ENCODE data around the gene CGRRF1.

Gene CGRRF1

DNA sequence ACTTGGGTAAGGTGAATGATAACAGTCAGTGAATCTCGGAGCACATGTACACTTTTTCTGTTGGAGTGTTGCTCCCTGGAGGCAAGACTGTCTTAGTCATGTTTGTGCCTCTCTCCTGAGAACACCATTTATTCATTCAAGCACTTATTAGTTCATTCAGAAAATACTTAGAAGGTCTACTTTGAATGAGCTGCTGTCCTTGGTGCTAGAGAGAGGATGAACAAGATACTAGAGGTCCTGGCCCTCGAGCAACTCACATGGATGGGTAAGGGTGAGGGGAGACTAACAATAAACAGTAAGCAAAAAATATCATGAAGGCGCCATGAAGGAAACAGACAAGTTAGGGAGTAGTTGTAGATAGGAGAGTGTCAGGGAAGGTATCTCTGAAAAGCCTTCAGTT is 40.2 kb downstream of the CGRRF1 start:
- DNase-seq: no peak

DNA sequence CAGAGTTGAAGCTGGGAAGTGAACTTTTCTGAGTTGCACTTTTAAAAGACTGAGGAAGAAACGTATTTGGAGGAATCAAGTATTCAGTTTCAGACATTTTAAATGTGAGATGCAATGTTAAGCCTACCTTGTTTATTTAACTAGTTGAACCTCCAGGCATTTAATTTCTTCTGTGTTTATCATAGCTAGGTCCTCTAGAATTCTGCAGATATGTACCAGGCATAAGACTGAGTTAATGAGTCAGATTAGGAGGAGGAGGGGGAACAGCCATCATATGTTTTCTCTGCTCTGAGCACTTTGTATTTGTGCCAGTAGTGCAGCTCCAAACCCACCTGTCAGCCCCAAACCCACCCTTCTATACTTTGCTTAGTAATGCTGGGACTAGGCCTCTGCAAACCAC is 40.8 kb downstream of the CGRRF1 start:
- DNase-seq: no peak

DNA sequence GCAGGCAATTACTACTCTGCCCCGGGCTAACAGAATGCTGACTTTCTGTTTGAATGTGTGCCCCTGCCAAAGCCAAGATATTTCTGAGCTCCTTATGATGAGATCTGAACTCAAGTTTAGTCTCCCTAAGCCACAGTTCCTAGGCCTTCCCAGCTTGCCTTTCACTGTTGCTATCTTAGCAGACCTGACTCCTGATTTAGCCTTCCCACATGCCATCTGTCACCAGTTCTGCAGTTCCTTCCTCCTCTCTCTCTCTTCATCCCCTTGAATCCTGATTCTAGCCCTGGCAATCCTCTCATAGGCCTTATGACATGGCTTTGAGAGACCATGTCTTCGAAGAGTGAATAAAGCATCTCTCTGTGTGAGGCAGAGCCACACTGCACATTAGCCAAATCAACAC is 44.7 kb downstream of the CGRRF1 start:
- peak in 1 of 3 donors; percentile 15 for DNase-seq

DNA sequence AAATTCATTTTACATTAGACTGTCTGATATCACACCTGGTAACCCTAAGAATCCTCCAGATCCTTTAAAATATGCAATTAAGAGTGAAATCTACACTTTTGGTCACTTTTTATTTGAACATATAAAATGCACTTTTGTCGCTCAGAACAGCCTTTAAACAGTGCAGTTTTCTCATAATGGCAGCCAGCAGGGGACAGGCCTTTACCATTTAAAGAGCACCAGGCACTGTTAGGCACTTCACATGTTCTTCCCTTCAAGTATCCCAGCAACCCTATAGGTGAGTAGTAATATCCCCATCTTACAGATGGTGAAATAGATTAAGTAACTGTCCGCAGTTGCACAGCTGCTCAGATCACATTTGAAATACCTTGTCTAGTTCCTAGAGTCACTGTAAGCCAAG is 45.9 kb downstream of the CGRRF1 start:
- peak in 1 of 3 donors; percentile 16 for DNase-seq

DNA sequence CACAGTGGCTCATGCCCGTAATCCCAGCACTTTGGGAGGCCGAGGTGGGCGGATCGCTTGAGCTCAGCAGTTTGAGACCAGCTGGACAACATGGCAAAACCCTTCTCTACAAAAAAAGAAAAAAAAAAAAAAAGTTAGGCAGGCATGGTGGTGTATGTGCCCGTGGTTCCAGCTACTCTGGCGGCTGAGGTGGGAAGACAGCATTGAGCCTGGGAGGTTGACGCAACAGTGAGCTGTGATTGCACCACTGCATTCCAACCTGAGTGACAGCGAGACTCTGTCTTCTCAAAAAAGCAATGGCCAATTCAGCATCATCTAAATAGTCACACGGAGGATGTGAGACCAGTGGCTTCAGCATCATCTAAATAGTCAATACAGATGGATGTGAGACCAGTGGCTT is 46.8 kb downstream of the CGRRF1 start:
- peak in 1 of 3 donors; percentile 11 for DNase-seq

DNA sequence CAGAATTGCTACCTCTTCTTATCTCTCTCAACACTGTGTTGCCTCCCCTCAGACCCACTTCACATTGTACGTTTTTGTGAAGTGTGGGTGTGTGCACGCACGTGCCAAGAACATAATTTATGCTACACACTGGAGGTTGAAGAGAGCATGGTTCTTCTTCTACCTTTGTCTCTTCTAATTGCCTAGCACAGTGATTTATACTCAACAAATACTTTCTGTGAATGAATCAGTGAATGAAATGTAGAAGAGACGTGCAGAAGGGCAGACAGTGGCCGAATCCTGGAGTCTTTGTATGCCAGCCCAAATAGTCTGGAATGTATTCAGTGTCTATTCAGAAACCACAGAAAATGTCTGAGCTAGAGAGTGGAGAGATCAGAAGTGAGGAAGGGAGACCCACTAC is 52.6 kb downstream of the CGRRF1 start:
- no peak for DNase-seq

DNA sequence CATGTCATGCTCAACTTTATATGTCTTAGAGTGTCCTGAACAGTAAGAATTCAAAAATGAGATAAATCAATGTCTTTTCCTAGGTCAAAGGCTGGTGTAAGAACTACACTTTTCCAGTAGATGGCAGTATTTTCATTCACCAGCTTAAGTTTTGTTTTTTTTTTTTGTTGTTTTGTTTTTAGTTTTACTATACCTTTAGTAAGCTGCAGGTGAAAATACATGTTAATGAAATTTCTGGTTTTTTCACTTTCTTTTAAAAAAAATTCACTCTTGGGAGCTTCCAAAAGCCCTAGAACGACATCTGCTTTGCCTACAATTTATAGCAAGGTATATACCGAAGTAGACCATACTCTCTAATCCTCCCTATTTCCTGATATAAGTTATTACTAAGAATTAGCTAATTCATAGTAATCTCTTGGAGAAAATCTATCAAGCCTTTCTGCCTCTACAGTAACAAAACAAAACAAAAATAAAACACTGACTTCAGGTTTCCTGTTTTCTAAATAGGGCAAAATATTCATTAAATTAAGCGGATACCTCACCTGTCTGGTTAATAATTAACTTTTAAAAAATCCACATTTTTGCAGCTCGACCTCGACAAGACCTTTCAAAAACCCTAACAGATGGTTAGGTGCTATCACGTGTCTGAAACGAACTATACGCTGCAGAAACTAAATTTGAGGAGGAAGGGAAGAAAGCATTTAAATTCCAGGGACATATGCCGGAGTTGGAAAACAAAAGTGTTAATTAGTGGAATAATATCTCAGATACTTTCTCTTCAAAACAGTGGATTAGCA is 54.6 kb downstream of the CGRRF1 start:
- DNase-seq: peak; percentile 46 to 78 (median 72)

DNA sequence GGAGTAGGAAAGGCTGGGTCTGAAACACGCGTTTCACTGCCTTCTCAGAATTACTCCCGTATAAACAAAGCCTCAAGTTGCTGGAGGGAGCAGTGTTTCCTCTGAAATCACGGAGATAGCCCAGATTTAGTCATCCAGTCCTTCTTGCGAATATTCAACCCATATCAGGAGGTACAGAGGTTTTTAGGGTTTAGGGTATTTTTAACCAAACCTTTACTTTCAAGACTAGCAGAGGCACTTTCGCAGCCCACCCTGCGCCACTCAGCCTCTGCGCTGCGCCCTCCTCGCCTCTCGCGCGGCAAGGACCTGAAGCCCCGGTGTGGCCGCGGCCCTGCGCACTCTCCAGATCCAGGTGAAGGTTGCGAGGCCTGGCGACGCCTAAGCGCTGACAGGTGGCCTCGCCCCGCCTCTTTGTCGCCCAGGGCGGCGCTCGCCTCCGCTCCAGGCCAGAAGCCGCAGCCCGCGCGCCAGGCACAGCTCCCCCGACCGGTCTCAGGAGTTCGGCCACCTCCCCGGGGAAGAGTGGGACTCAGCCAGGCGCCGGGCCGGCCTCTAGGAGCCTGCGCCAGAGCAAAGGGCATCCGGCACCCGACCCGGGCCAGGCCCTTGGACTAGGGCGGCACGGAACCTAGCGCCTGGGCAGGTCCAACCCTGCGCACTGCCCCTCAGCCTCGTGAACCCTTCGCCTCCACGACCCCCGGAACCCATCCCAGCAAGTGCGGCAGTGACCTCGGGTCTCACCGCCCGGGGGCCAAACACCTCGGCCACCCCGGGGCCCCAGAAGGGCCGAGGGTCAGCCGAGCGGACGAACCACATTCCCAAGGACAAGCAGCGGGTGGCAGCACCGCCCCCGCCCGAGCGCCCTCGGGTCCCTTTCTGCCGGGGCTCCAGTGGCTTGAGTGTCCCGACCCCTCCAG is 55.4 kb downstream of the CGRRF1 start:
- peak; percentile 59 to 74 (median 64) for DNase-seq

DNA sequence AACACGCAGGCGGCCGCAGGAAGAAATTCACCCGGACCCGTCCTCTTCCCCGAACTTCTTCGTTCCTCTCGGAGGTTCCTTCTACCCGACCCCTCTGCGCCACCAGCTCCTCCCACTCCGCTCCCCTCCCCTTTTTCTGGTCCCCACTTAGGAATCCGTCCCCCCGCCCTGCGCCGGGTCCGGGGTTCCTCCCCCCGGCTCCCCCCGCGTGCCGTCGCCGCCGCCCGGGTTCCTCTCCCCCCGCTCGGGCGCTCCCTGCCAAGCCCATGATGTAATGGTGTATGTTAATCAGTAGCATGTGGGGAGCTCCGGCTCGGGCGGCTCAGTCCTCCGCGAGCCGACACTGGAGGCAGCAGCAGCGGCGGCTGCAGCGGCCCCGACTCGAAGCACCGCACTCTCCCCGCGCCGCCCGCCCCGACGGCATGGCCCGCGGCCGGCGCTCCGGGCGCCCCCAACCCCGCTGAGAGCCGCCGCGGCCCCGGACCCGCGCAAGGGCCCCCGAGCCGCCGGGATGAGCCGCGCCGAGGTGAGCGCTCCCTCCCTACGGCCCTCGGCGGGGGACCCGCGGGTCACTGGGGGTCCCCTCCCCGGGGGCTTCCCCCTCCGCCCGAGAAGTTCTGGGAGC is 56.2 kb downstream of the CGRRF1 start:
- peak; percentile 92 to 95 (median 94) for DNase-seq

DNA sequence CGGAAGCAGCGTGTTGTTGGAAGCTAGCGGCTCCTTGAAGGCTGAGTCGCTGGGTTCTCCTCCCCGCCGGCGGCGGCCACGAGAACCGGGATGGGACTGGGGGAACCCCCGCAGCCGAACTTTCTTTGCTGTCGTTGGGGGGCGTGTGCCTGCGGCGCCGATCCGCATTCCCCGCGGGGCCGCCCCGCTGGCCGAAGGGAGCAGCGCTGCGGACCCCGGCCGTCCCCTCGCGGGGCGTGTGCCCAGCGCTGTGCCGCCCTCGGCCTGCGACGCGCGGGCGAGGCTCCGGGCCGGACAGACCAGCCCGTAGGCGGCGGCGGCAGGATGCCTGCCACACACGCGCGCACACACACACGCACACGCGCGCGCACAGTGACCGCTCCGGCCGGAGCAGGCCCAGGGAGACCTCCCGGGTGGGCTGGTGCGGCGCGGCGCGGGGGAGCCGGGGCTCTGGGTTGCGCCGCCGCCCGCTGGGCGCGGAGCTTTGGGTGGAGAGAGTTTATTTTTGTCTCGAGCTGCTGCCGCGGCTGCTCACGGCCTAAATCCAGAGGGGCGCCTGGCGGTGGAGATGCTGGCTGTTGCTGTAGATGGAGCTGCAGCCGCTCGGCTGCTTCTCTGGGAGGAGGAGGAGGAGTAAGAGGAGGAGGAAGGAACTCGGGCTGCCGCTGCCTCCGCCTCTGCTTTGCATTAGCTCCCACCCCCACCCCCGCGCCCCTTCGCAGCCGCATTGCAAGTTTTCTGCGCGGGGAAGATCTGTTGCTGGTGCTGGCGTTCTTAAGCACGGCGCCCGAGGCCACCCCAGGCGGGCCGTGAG is 56.9 kb downstream of the CGRRF1 start, which contains the start of gene SAMD4A:
Gene SAMD4A (plus strand): TSS at position 719 of the 814 bp plus-strand sequence. CDS start 789 bp downstream, outside the sequence.
- peak; percentile 74 to 86 (median 84) for DNase-seq

DNA sequence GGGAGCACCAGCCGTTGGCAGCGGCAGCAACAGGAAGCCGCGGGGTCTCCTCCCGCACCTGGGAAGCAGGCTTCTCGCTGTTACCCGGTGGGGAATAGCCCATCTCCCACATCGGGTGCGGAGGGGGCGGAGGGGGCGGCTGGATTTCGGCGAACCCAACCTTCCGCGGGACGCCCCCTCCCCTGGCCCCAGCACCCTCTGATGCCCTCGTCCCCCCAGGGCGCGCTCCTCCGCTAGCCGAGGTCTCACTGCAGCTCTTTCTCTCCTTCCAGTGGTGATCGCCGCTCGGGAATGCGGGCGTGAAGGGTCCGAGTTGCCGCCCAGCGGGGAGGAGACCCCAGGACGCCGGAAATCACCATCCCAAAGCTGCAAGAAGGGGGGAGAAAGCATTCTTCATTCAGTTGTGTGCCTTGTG is 57.5 kb downstream of the CGRRF1 start:
- DNase-seq: peak in 1 of 3 donors; percentile 33

DNA sequence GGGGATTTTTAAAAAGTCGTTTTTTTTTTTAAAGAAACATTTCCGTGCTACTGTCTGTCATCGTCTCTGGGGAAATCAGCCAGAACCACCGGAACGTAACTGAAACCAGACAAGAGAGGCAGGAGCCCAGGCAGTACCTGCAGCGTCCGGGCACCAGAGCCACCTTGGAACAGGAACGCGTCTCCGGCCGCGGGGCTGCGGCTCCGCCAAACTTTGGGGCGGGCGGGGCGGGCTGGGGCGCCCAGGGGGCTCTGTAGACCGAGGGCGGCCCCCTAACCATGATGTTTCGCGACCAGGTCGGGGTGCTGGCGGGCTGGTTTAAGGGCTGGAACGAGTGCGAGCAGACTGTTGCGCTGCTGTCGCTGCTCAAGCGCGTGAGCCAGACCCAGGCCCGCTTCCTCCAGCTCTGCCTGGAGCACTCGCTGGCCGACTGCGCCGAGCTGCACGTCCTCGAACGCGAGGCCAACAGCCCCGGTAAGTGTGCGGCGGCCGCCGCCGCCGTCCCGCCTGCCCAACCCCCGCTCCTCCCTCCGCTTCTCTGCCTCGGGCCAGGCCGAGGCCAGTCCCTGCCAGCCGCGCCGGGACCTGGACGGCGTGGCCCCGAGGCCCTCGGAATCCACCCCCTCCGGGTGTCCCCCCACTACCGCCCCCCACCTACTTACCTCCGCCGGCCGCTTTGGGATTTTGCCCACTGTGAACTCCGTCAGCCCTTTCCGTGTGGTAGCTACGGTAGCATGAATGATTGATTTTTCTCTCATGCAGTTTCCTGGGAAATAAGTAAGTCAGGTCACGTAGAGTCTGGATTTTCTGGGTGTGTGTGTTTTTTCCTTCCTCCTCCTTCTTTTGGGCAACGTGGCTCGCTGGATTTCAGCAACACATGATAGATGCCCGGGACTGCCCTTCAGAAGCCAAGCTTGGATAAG is 58.2 kb downstream of the CGRRF1 start:
- DNase-seq: peak; percentile 50 to 64 (median 50)

DNA sequence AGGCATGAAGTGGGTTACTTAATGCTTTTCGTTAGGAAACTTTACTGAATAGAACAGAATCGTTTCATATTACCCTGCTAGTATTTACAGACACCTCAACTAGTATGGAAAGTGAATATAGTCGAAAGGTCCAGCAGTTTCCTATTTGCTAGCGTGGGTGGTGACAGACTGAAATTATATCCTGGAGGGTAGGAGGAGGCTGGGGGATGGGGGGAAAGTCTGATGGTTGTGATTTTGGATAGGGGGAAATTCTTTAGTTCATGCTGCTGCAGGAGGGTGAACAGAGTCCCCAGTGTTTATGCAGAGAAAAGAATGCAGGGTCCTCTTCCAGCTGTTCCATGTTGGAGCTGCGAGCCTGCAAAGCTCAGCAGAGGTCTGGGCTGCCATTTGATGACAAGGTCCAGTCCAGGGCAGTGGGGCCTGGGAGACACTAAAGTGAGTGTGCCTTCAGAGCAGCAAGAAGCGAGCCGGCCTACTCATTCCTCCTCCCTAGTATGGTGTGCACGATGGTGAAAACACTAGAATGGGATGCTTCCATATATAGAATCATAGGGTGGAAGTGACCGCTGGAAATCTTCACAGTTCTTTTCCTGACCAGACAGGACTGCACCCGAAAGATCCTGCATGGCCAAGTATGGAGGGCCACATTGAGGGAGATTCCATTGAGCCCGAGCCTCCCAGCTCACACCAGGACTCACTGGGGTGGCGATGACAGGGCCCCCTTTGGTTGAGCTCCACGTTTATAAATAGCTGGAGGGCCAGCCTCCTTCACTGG is 59.3 kb downstream of the CGRRF1 start:
- DNase-seq: peak; percentile 47 to 60 (median 53)

DNA sequence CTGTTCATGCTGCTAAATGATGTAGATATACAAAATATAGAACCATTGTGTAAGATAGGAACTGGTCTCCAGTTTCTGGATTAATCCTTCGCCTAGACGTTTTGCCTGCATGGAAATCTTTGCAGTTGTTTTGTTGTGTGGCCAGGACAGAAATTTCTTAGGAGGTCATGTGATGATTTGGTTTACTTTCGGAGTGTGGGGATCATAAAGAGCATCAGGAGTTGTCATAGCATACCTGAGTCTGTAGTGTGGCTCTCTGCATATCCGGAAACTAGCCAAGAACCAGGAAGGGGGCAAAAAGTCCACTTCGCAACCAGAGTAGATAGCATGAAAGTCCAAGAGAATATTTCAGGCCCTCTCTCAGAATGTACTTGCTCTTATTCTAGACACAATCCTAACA is 60.3 kb downstream of the CGRRF1 start:
- no peak for DNase-seq

DNA sequence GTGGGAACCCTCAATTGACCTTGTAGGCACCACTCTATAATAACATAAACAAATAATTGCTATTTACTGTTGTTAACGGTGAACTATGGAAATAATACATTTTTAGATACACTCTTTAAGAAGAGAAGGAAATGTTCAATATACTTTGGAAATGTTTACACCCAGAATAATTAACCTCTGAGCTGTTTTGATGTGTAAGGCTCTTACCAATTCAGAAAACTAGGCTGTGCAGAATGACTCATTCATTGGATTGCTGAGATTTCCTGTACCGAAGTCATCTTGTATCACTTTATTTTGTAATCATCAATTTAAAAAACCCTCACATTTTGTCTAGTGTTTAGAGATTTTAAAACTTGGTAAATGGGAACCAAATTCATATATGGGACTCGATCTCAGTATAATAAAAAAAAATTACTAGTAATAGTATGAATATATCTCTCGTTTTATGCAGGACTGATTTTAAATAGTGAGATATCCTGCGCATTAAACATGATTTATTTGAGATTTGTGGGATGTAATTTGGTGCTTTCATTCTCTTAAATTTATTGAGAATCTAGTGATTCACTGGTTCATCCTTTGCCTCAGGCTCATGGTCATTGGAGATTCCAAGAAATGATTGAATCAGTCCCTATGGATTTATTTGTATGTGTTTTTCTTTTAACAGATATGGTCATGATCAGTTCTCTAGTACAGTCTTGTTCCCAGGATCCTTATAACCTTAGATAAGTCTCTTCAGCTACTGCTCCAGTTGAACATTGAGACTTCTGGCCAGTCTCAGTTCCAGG is 61.1 kb downstream of the CGRRF1 start:
- peak; percentile 31 to 83 (median 74) for DNase-seq

DNA sequence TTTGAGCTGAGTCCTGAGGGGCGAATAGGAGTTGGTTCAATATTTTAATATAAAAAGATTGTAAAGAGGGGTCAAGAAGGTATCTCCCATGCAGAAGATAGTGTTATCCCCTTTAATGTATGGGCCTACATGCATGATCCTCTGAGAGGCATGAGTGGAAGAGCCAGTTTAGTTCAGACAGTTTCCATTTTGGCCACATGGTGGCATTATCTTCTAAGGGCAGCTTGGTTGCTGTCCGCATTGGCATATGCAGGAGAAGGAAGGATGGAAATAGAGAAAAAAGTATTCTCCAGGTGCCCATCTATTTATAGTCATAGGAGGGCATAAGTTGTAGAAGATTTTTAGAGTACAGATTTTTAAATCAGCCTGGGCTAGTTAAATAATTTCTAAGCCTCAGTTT is 62.6 kb downstream of the CGRRF1 start:
- DNase-seq: peak in 2 of 3 donors; percentile 45 to 60

DNA sequence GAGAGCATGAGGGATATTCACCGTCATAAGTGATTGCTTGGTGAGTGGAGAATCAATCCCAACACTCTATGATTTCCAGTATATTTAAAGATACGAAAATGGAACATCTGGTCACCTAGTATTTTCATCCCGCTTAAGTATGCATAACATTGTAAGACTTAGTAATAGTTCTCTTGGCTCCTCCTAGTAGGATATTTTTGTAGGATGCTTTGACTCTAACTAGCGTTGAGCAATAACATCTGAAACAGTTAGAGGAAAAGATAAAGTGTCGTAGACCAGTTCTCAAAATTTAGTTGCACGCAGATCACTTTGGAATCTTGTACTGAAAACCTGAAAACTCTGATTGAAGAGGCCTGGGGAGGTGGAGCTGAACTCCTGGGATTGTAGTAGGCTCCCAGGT is 64.8 kb downstream of the CGRRF1 start:
- no peak for DNase-seq

DNA sequence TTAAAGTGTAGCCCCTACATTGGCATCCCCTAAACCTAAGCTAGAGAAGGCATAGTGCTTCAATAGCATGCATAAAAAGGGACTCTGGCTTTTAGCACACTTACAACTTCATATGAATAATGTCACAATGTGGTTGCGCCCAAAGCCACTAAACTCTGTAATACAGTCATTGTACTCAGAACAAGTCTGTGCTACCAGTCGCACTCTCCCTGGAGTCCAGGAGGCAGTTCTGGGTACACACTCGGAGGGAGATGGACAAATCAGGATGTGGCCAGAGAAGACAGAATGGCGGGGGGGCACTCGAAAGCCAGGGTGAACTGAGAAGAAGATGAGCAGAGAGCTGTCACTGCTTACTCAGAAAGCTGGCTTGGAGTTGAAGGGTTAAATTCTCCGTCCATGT is 67.8 kb downstream of the CGRRF1 start:
- no peak for DNase-seq

DNA sequence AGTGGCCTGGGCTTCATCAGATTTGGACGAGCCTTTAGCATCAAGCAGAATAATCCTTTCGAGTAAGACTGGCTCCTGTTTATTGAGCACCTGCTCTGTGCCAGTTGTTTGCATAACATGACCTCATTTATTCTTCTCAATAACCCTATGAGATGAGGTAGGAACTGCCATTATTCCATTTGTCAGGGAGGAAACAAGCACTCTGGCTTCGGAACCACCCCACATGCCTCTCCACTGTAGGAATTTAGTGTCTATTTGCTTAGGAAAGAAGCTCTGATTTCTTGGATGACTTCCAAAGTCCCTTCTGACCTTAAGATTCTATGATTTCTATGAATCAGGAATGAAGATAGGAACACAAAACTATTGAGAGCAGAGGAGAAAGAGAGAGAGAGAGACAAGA is 68.3 kb downstream of the CGRRF1 start:
- no peak for DNase-seq
